ENCODE measurements around the gene R3HDM2.

R3HDM2 gene

GRCh38 chr12:57240926-57241401 lies 189.9 kb downstream of the R3HDM2 start:
- TF ChIP-seq, protein P1, sequence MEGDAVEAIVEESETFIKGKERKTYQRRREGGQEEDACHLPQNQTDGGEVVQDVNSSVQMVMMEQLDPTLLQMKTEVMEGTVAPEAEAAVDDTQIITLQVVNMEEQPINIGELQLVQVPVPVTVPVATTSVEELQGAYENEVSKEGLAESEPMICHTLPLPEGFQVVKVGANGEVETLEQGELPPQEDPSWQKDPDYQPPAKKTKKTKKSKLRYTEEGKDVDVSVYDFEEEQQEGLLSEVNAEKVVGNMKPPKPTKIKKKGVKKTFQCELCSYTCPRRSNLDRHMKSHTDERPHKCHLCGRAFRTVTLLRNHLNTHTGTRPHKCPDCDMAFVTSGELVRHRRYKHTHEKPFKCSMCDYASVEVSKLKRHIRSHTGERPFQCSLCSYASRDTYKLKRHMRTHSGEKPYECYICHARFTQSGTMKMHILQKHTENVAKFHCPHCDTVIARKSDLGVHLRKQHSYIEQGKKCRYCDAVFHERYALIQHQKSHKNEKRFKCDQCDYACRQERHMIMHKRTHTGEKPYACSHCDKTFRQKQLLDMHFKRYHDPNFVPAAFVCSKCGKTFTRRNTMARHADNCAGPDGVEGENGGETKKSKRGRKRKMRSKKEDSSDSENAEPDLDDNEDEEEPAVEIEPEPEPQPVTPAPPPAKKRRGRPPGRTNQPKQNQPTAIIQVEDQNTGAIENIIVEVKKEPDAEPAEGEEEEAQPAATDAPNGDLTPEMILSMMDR (IDR thresholded peaks at IDR 0.05; ENCODE audit: low read depth, low read length) = no peak
- H3K4me3 ChIP-seq (ENCODE audit: low read depth, low read length) = peak overlapping the region; percentile 76

GRCh38 chr12:57240066-57240921 lies 190.5 kb downstream of the R3HDM2 start:
- TF ChIP-seq, protein P1 (IDR thresholded peaks at IDR 0.05; ENCODE audit: low read depth, low read length) = no peak
- H3K4me3 ChIP-seq (ENCODE audit: low read depth, low read length) = peak overlapping the region; percentile 76

DNA sequence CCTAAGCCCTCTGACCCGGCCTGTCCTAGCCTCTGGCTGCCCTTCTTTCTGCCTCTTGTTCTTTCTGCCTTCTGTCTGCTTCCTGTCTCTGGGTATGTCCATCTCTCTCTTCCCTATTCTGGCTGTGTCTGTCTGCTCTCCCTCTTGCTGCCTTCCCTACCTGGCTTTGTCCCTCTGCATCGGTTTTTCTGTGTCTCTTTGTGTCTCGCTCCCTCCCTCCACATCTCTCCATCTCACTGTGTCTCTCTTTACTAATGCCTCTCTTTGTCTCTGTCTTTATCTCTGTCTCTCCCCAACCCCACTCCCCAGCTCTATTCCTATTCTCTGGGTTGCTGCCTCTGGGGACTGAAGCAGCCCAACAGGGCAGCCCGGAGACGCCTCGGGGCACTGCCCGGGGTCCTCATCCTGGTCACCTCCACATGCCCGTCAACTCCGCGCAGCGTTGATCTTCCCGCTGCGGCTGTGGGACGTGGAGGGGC lies 191.2 kb downstream of the R3HDM2 start:
- TF ChIP-seq, protein P1 (IDR thresholded peaks at IDR 0.05; ENCODE audit: low read depth, low read length) = no peak
- peak overlapping the region; percentile 76 for H3K4me3 ChIP-seq (ENCODE audit: low read depth, low read length)

GRCh38 chr12:57238854-57239554 lies 191.8 kb downstream of the R3HDM2 start:
- TF ChIP-seq, protein P1 (IDR thresholded peaks at IDR 0.05; ENCODE audit: low read depth, low read length) = peak; percentile 100
- H3K4me3 ChIP-seq (ENCODE audit: low read depth, low read length) = peak overlapping the region; percentile 76

DNA sequence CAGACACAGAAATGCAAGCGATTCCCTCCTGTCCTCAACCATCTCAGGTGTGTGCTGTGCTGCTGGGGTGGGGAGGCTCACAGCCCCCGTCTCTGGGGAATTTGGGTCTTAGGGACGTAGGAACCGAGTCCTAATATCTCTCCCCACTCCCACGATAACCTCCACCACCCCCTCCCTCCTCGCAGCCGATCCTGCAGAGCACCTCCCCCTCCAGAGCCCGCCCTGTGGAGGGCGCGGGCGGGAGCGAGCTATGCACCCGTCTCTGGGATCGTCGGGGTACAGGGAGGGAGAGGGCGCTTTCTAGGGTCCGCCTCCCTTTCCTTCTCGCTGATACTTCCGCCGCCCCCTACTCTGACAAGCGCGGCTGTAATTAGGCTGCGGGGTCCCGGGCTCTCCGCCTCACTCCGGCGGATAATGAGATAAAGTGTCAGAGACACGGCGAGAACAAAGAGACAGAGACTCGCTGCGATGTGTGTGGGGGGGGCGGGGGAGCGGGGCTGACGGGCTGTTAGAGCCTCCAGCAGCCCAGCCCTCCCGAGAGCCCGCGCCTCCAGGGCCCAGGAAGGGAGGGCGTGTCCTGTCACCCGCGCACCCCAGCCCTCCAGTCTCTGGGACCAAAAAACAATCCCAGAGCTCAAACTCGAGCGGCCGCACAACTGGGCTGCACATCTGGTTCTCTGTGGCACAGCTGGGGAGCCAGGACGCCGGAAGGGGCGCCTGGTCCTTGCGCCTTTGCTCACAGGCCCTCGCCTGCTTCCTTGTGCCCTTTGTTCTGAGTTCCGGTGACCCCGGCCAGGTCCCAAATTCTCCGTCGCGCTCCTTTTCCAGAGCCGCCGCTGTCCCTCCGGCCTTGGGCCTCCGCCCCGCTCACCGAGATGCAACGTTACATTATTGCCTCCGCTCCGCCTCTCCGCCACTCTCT lies 192.7 kb downstream of the R3HDM2 start:
- TF ChIP-seq, protein P1 (IDR thresholded peaks at IDR 0.05; ENCODE audit: low read depth, low read length) = no peak
- no peak overlapping the region for H3K4me3 ChIP-seq (ENCODE audit: low read depth, low read length)

GRCh38 chr12:57237596-57237931 lies 193.3 kb downstream of the R3HDM2 start:
- TF ChIP-seq, protein P1 (IDR thresholded peaks at IDR 0.05; ENCODE audit: low read depth, low read length) = no peak

More at GRCh38 chr12:57237596-57237931, 193.3 kb downstream of the R3HDM2 start:
- H3K4me3 ChIP-seq (ENCODE audit: low read depth, low read length) = no peak overlapping the region

Measured in WI38 (cell line).